HCT116 (cell line): ENCODE results near the gene TAS1R2. TPM values are rescaled to one million over a fixed set of nuclear protein-coding genes. Genes with fewer than 3 reads are reported as not detected.

Experiments
- ATAC-seq: fragments of 200-7000 bp; cut with Tn5 transposase; 2 replicates; pipeline ENCODE4 v1.9.1; 2020; ENCODE audit warnings: mild to moderate bottlenecking, moderate library complexity
- BruUV-seq: library from RNA; stranded (reverse); fragments of 400-500 nt; replicated peaks from 2 replicates; lab custom pipeline; 2021; lab: Mats Ljungman, UMichigan
- CTCF ChIA-PET: fragments of 300-600 bp; sonication (Branson Sonifier 250); formaldehyde crosslinking; loops from one replicate; lab custom pipeline; 2021; ENCODE audit warnings: antibody characterized with exemption; lab: Charles Lee
- POLR2A ChIA-PET: fragments of 300-600, 350-600 bp; sonication (Branson Sonifier 250); formaldehyde crosslinking; loops from one replicate; lab custom pipeline; 2021; ENCODE audit warnings: antibody characterized with exemption; lab: Charles Lee
- RAD21 ChIA-PET, 2 experiments: fragments of 300-600 bp; sonication (Branson Sonifier 250); formaldehyde crosslinking; loops; one replicate each; lab custom pipeline; 2023; ENCODE audit warnings: low total read pairs in 2 of 2; ENCODE audit not compliant: uncharacterized antibody in 2 of 2, unreplicated experiment in 2 of 2, low non-redundant PET in 1 of 2; lab: Charles Lee
- DNase-seq: peaks from one replicate; pipeline ENCODE4 v3.0.0-alpha.2; 2010; ENCODE audit warnings: low read depth, low spot score
- H2AFZ ChIP-seq: fragments of 200-600 bp; shearing (Covaris generic), sonication (generic); 2 replicates; pipeline ENCODE4 v1.6.1; 2017; ENCODE audit warnings: low read depth, mixed run types, mixed read lengths, antibody characterized with exemption, low read length; ENCODE audit not compliant: poor library complexity, severe bottlenecking
- H3K27ac ChIP-seq: 2 replicates; pipeline ENCODE4 v1.5.1; 2012; ENCODE audit warnings: low read depth, low read length
- H3K27me3 ChIP-seq: fragments of 200-600 bp; sonication (generic); 2 replicates; pipeline ENCODE4 v1.6.1; 2016; ENCODE audit warnings: mixed run types, low read length, mixed read lengths; ENCODE audit not compliant: insufficient read depth
- H3K36me3 ChIP-seq, 2 experiments: fragments of 200-500 bp in 1 of 2; fragments of 200-600 bp in 1 of 2; sonication (Bioruptor generic) in 1 of 2; sonication (generic) in 1 of 2; 2 replicates each; pipeline versions ENCODE4 v1.5.1 to v1.6.1; 2014 to 2016; ENCODE audit warnings: low read length in 2 of 2, inconsistent platforms in 1 of 2, mixed read lengths in 1 of 2, mixed run types in 1 of 2; ENCODE audit not compliant: insufficient read depth in 2 of 2, control insufficient read depth in 1 of 2
- H3K4me1 ChIP-seq, 2 experiments: fragments of 200-600 bp in 1 of 2; sonication (generic) in 1 of 2; 2 replicates each; pipeline versions ENCODE4 v1.5.1 to v1.6.1; 2012 to 2017; ENCODE audit warnings: low read length in 2 of 2, inconsistent platforms in 1 of 2, mild to moderate bottlenecking in 1 of 2, mixed read lengths in 1 of 2, mixed run types in 1 of 2, moderate library complexity in 1 of 2; ENCODE audit not compliant: insufficient read depth in 2 of 2, control insufficient read depth in 1 of 2
- H3K4me2 ChIP-seq: fragments of 200-600 bp; sonication (generic); 2 replicates; pipeline ENCODE4 v1.6.1; 2017; ENCODE audit warnings: mixed run types, low read length, mixed read lengths
- H3K4me3 ChIP-seq, 2 experiments: fragments of 200-600 bp in 1 of 2; sonication (generic) in 1 of 2; replicated peaks in 1 of 2; 2 replicates each; pipeline ENCODE4 v1.5.1; 2011 to 2016; ENCODE audit warnings: low read length in 2 of 2, control low read depth in 1 of 2, low read depth in 1 of 2, mild to moderate bottlenecking in 1 of 2, mixed read lengths in 1 of 2, mixed run types in 1 of 2
- H3K79me2 ChIP-seq: fragments of 200-600 bp; sonication (generic); 2 replicates; pipeline ENCODE4 v1.6.1; 2017; ENCODE audit warnings: mild to moderate bottlenecking, mixed run types, low read length, moderate library complexity, mixed read lengths; ENCODE audit not compliant: insufficient read depth
- H3K9ac ChIP-seq: fragments of 200-600 bp; sonication (generic); 2 replicates; pipeline ENCODE4 v1.6.1; 2016; ENCODE audit warnings: low read length, mixed read lengths
- H3K9me2 ChIP-seq: fragments of 200-600 bp; sonication (generic), shearing (Covaris generic); 2 replicates; pipeline ENCODE4 v1.6.1; 2017; ENCODE audit warnings: mixed run types, mild to moderate bottlenecking, moderate library complexity; ENCODE audit not compliant: insufficient read depth
- H3K9me3 ChIP-seq, 2 experiments: fragments of 200-500 bp in 1 of 2; fragments of 200-600 bp in 1 of 2; sonication (Bioruptor generic) in 1 of 2; sonication (generic) in 1 of 2; 2 replicates each; pipeline ENCODE4 v1.6.1; 2014 to 2017; ENCODE audit warnings: low read length in 2 of 2, mixed read lengths in 2 of 2, inconsistent platforms in 1 of 2, low read depth in 1 of 2, mild to moderate bottlenecking in 1 of 2, mixed run types in 1 of 2, moderate library complexity in 1 of 2; ENCODE audit not compliant: control insufficient read depth in 1 of 2, insufficient read depth in 1 of 2
- H4K20me1 ChIP-seq: fragments of 200-600 bp; sonication (generic), shearing (Covaris generic); 2 replicates; pipeline ENCODE4 v1.6.1; 2017; ENCODE audit warnings: mixed run types, mild to moderate bottlenecking, moderate library complexity; ENCODE audit not compliant: insufficient read depth
- CBX3 ChIP-seq: IDR thresholded peaks from 2 replicates; pipeline ENCODE4 v1.6.1; 2012; ENCODE audit warnings: low read depth
- EZH2phosphoT487 ChIP-seq: fragments of 200-600 bp; IDR thresholded peaks from 2 replicates; pipeline ENCODE4 v1.6.1; 2018; ENCODE audit warnings: antibody characterized with exemption, borderline replicate concordance
- RAD21 ChIP-seq: IDR thresholded peaks from 2 replicates; pipeline ENCODE4 v1.6.1; 2012; ENCODE audit warnings: low read depth, mild to moderate bottlenecking
- SIN3A ChIP-seq: IDR thresholded peaks from 2 replicates; pipeline ENCODE4 v1.6.1; 2012; ENCODE audit warnings: low read depth
- SP1 ChIP-seq: IDR thresholded peaks from 2 replicates; pipeline ENCODE4 v1.6.1; 2012; ENCODE audit warnings: low read depth
- TCF7L2 ChIP-seq: IDR thresholded peaks from 2 replicates; pipeline ENCODE4 v1.7.0; 2011; ENCODE audit warnings: borderline replicate concordance, inconsistent platforms; ENCODE audit not compliant: insufficient read depth, insufficient read length; ENCODE audit errors: extremely low read depth
- YY1 ChIP-seq: IDR thresholded peaks from 2 replicates; pipeline ENCODE4 v1.6.1; 2011; ENCODE audit warnings: low read length, low read depth, moderate library complexity, mild to moderate bottlenecking; ENCODE audit not compliant: insufficient replicate concordance; ENCODE audit errors: extremely low read depth
- intact Hi-C: fragments of 100-400 bp; cut with micrococcal nuclease; formaldehyde crosslinking; loops from 2 replicates; pipeline ENCODE4 v1.10.0; 2022
- total RNA-seq: library from RNA; stranded (reverse); gene quantifications from one replicate; pipeline ENCODE4 v1.2.1, GENCODE V29; 2021; ENCODE audit not compliant: unreplicated experiment
- TF ChIP-seq, protein P1 (sequence below): IDR thresholded peaks from 2 replicates; pipeline ENCODE4 v1.6.1; 2011; ENCODE audit warnings: mild to moderate bottlenecking, low read length, moderate library complexity; ENCODE audit not compliant: insufficient replicate concordance; ENCODE audit errors: extremely low read depth
- TF ChIP-seq, protein P2 (sequence below): IDR thresholded peaks from 2 replicates; pipeline ENCODE4 v1.6.1; 2012
- TF ChIP-seq, protein P3 (sequence below), 3 experiments: fragments of 200-600 bp in 1 of 3; sonication (generic) in 1 of 3; IDR thresholded peaks in 2 of 3; conservative IDR thresholded peaks in 1 of 3; 2 replicates each; pipeline ENCODE4 v1.5.1; 2012 to 2017; ENCODE audit warnings: low read depth in 2 of 3, low read length in 2 of 3, antibody characterized with exemption in 1 of 3, borderline replicate concordance in 1 of 3, control low read depth in 1 of 3, mild to moderate bottlenecking in 1 of 3, mixed read lengths in 1 of 3, mixed run types in 1 of 3, moderate library complexity in 1 of 3; ENCODE audit not compliant: insufficient read depth in 1 of 3

TAS1R2 gene
- total RNA-seq, 1 experiment from 2014 or later: not detected

DNA sequence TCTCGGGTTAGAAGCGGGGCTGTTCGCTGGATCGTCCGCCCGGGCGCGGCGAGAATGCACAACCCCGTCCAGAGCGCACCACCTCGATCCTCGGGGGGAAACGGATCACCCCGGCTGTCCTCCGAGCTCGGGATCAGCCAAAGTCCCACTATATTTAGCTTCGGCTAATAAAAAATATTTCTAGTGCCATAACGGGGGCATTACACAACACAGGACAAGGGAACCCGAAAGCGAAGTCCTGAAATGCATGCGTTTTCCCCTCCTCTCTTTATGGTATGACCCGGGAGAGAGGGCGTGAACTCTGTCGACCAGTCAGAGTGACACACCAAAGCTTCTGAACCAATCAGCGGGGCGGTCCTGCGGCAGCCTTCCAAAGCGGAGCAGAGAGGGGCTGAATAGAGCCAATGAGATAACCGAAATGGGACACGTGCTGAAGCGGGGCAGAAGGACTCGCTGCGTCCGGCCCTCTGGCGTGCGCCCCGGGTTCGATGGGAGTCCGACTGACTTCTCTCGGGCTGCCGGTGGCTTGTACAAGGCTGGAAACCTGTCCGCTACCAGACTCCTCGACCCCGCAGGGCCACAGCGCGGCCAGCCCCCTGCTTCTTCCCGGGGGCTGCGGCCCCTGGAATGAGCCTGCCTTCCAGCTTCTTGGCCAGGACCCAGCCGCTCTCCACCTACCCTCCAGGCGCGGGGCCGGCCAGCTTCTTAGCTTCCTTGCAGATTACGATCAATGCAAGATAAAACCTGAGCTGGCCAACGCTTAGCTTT is 43.2 kb upstream of the TAS1R2 start, which contains the start of gene ALDH4A1 (continued):
- TF ChIP-seq, protein P1, sequence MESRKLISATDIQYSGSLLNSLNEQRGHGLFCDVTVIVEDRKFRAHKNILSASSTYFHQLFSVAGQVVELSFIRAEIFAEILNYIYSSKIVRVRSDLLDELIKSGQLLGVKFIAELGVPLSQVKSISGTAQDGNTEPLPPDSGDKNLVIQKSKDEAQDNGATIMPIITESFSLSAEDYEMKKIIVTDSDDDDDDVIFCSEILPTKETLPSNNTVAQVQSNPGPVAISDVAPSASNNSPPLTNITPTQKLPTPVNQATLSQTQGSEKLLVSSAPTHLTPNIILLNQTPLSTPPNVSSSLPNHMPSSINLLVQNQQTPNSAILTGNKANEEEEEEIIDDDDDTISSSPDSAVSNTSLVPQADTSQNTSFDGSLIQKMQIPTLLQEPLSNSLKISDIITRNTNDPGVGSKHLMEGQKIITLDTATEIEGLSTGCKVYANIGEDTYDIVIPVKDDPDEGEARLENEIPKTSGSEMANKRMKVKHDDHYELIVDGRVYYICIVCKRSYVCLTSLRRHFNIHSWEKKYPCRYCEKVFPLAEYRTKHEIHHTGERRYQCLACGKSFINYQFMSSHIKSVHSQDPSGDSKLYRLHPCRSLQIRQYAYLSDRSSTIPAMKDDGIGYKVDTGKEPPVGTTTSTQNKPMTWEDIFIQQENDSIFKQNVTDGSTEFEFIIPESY: no peak
- TF ChIP-seq, protein P2, sequence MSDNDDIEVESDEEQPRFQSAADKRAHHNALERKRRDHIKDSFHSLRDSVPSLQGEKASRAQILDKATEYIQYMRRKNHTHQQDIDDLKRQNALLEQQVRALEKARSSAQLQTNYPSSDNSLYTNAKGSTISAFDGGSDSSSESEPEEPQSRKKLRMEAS: peak; percentile 96
- TF ChIP-seq YY1: no peak

DNA sequence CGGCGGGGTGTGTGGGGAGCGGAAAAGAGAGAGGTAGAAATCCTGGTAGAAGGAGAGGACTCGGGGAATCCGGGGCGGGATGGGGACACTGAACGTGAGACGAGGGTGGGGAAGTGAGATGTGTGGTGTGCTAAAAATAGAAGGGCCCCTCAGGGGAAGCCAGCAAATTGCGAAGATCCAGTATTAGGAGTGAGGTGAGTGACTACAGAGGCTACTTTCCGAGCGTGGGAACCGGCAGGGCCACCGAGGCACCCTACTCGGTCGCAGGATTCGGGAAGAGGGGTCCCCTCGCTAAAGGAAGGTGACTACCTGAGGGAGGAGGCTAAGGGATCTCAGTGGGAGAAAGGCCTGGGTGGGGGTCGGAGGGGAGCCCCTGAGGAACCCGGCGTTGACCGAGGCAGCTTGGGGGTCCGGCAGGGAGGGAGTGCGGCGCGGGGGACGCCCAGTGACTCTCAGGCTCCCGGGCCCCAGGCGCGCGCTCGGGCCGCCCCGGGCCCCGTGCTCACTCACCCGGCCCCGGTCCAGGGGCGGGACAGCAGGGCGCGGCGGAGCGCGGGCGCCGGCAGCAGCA is 42.6 kb upstream of the TAS1R2 start:
- Histone ChIP-seq H2AFZ (peak overlapping the region; percentile 79), H3K79me2 (no peaks in the 10 kb centered on the region), H3K36me3 (no peaks in the 10 kb centered on the region), H4K20me1 (no peaks in the 10 kb centered on the region), H3K4me1 (peaks cover 12 to 18% of the 10 kb centered on the region in 2 experiments), H3K27ac (peak overlapping the region; percentile 64), H3K4me3 (peak overlapping the region; percentile 69 to 81), H3K9ac (peak overlapping the region; percentile 75), H3K4me2 (peak overlapping the region; percentile 78), H3K27me3 (no peaks in the 10 kb centered on the region), H3K9me3 (no peaks in the 10 kb centered on the region), H3K9me2 (no peaks in the 10 kb centered on the region)
- ChIA-PET RAD21 (no interaction called here), POLR2A (interaction anchor here (0.9 kb wide), 2 partner anchors 9 to 11 kb away, joined by 3 to 4 read pairs; no protein-coding TSS in a partner anchor), CTCF (interaction anchor here (0.6 to 3.6 kb wide), 9 partner anchors 11 to 326 kb away, joined by 3 to 38 read pairs (median 5); no protein-coding TSS in a partner anchor)
- ATAC-seq: no peak
- no TSS peak for BruUV-seq
- DNase-seq: no peak
- intact Hi-C loops: loop anchor here (5.0 to 10.0 kb wide), 2 partner anchors 110 to 753 kb away; no protein-coding TSS in a partner anchor
- no peak for TF ChIP-seq CBX3
- TF ChIP-seq SIN3A: no peak
- TF ChIP-seq, protein P3, sequence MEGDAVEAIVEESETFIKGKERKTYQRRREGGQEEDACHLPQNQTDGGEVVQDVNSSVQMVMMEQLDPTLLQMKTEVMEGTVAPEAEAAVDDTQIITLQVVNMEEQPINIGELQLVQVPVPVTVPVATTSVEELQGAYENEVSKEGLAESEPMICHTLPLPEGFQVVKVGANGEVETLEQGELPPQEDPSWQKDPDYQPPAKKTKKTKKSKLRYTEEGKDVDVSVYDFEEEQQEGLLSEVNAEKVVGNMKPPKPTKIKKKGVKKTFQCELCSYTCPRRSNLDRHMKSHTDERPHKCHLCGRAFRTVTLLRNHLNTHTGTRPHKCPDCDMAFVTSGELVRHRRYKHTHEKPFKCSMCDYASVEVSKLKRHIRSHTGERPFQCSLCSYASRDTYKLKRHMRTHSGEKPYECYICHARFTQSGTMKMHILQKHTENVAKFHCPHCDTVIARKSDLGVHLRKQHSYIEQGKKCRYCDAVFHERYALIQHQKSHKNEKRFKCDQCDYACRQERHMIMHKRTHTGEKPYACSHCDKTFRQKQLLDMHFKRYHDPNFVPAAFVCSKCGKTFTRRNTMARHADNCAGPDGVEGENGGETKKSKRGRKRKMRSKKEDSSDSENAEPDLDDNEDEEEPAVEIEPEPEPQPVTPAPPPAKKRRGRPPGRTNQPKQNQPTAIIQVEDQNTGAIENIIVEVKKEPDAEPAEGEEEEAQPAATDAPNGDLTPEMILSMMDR (IDR thresholded peaks at IDR 0.05 in 2 of 3, conservative IDR thresholded peaks at IDR 0.05 in 1 of 3; ENCODE audit: borderline replicate concordance in 1 of 3, insufficient read depth in 1 of 3, low read depth in 2 of 3, low read length in 2 of 3): no peak
- TF ChIP-seq RAD21: no peak
- TF ChIP-seq EZH2phosphoT487: no peak
- no peak for TF ChIP-seq TCF7L2
- TF ChIP-seq SP1: no peak
